Stimulated activated CD4-positive, alpha-beta T cell treated with anti-CD3 and anti-CD28 coated beads, Interleukin-12 subunit alpha, Interleukin-12 subunit beta, amount 100 ng/mL, for 24 hours (primary cell): Measurements from ENCODE around the gene CYP4X1.
"Not testable (repeated sequence)": the region's sequence is repeated elsewhere in the genome, so short reads cannot be mapped to it uniquely, and the experiment has no call there.

Experiments
- DNase-seq, 2 experiments: peaks; one replicate each; pipeline ENCODE4 v3.0.0-alpha.2; 2020; ENCODE audit warnings: low read depth in 2 of 2

Gene CYP4X1

GRCh38 chr1:47023268-47024140 is at the start of gene CYP4X1:
Gene CYP4X1, plus strand, starts transcription at chr1:47023669. Its CDS starts 149 bp downstream, at chr1:47023818.
- no peak for DNase-seq

GRCh38 chr1:46983166-46983829 is 40.2 kb upstream of the CYP4X1 start:
- no peak for DNase-seq

GRCh38 chr1:46983830-46984586 is 39.5 kb upstream of the CYP4X1 start:
- no peak for DNase-seq

GRCh38 chr1:46990541-46990940 is 32.9 kb upstream of the CYP4X1 start:
- not testable (repeated sequence) for DNase-seq

- DNase-seq: no peak
These were observed 32.2 kb upstream of the CYP4X1 start for GRCh38 chr1:46991083-46991923.

GRCh38 chr1:46996659-46997281 is 26.7 kb upstream of the CYP4X1 start:
- no peak for DNase-seq

- DNase-seq: no peak
These were observed 21.3 kb upstream of the CYP4X1 start for GRCh38 chr1:47002211-47002610.

GRCh38 chr1:47003896-47004403 is 19.5 kb upstream of the CYP4X1 start:
- no peak for DNase-seq

- DNase-seq: not testable (repeated sequence)
These were observed 17.0 kb upstream of the CYP4X1 start for GRCh38 chr1:47006437-47006836.

- DNase-seq: no peak
These were observed 10.2 kb upstream of the CYP4X1 start for GRCh38 chr1:47013293-47013692.

- no peak for DNase-seq
These were observed 2.4 kb upstream of the CYP4X1 start for GRCh38 chr1:47021070-47021469.

- no peak for DNase-seq
These were observed 802 bp downstream of the CYP4X1 start for GRCh38 chr1:47024141-47024801.

- DNase-seq: no peak
These were observed 6.8 kb downstream of the CYP4X1 start for GRCh38 chr1:47030170-47030805.

- DNase-seq: no peak
These were observed 7.6 kb downstream of the CYP4X1 start for GRCh38 chr1:47031059-47031458.

- no peak for DNase-seq
These were observed 8.1 kb downstream of the CYP4X1 start for GRCh38 chr1:47031585-47031984.

- DNase-seq: no peak
These were observed 13.3 kb downstream of the CYP4X1 start for GRCh38 chr1:47036764-47037163.

GRCh38 chr1:47059376-47059775 is 35.9 kb downstream of the CYP4X1 start:
- DNase-seq: no peak

- no peak for DNase-seq
These were observed 43.7 kb downstream of the CYP4X1 start, which contains the start of gene CYP4Z1 for GRCh38 chr1:47067097-47067594. Gene CYP4Z1, plus strand, starts transcription at chr1:47067231. Its CDS starts 260 bp downstream, at chr1:47067491.

- not testable (repeated sequence) for DNase-seq
These were observed 45.6 kb downstream of the CYP4X1 start for GRCh38 chr1:47069080-47069479.
